MCF 10A (cell line): Measurements from ENCODE around the gene MYL4. TPM values are rescaled to one million over a fixed set of nuclear protein-coding genes. Genes with fewer than 3 reads are reported as not detected.

Source experiments
- BruUV-seq: library from RNA; stranded (reverse); fragments of 400-500 nt; replicated peaks from 2 replicates; lab custom pipeline; 2021; lab: Mats Ljungman, UMichigan
- CTCF ChIA-PET: fragments of 300-600 bp; sonication (Branson Sonifier 250); formaldehyde crosslinking; extraction: SDS; loops from one replicate; lab custom pipeline; 2021; ENCODE audit warnings: antibody characterized with exemption, inconsistent platforms; lab: Yijun Ruan, JAX
- POLR2A ChIA-PET: fragments of 300-600, 350-650 bp; sonication (Branson Sonifier 250); formaldehyde crosslinking; extraction: SDS; loops from one replicate; lab custom pipeline; 2020; ENCODE audit warnings: antibody characterized with exemption, inconsistent platforms; lab: Yijun Ruan, JAX
- DNase-seq: peaks from one replicate; pipeline ENCODE4 v3.0.0-alpha.2; 2018; ENCODE audit not compliant: unreplicated experiment
- H3K27ac Mint-ChIP-seq: one replicate; pipeline ENCODE4 v1.8.0; 2022; ENCODE audit warnings: mild to moderate bottlenecking, low read depth, mixed read lengths; ENCODE audit not compliant: unreplicated experiment
- H3K27me3 Mint-ChIP-seq: one replicate; pipeline ENCODE4 v1.8.0; 2022; ENCODE audit warnings: mixed read lengths; ENCODE audit not compliant: insufficient read depth, unreplicated experiment
- H3K36me3 Mint-ChIP-seq: one replicate; pipeline ENCODE4 v1.8.0; 2022; ENCODE audit warnings: mild to moderate bottlenecking, moderate library complexity, mixed read lengths; ENCODE audit not compliant: insufficient read depth, unreplicated experiment
- H3K4me1 Mint-ChIP-seq: one replicate; pipeline ENCODE4 v1.8.0; 2022; ENCODE audit warnings: mixed read lengths; ENCODE audit not compliant: insufficient read depth, unreplicated experiment
- H3K4me3 Mint-ChIP-seq: one replicate; pipeline ENCODE4 v1.8.0; 2022; ENCODE audit warnings: mild to moderate bottlenecking, moderate library complexity, mixed read lengths; ENCODE audit not compliant: unreplicated experiment
- H3K9me3 Mint-ChIP-seq: one replicate; pipeline ENCODE4 v1.8.0; 2022; ENCODE audit warnings: mixed read lengths; ENCODE audit not compliant: unreplicated experiment
- CTCF ChIP-seq: fragments of 200-600 bp; IDR thresholded peaks from one replicate; pipeline ENCODE4 v1.8.0; 2022; ENCODE audit warnings: antibody characterized with exemption, mild to moderate bottlenecking; ENCODE audit not compliant: unreplicated experiment
- intact Hi-C: fragments of 100-400 bp; cut with micrococcal nuclease; formaldehyde crosslinking; loops from 2 replicates; pipeline ENCODE4 v1.14.1; 2022
- total RNA-seq: library from RNA; stranded (reverse); gene quantifications from 2 replicates; pipeline ENCODE4 v1.2.3, GENCODE V29; 2022

Gene MYL4
- total RNA-seq, 1 experiment from 2014 or later, result not detected

GRCh38 chr17:47250855-47251254 is 41.7 kb downstream of the MYL4 start:
- no peak overlapping the region for H3K27ac Mint-ChIP-seq
- H3K4me1 Mint-ChIP-seq, result peaks cover 17% of the 10 kb centered on the region
- H3K27me3 Mint-ChIP-seq, result no peaks in the 10 kb centered on the region
- ChIA-PET POLR2A (interaction anchor here (1.3 kb wide), 1 partner anchor 11 kb away, joined by 4 read pairs; no protein-coding TSS in a partner anchor), CTCF (interaction anchor here (1.2 to 2.3 kb wide), 2 partner anchors 8 to 65 kb away, joined by 3 to 10 read pairs; no protein-coding TSS in a partner anchor)
- DNase-seq, result no peak
- intact Hi-C loops, result no loop called here
- no peak overlapping the region for H3K4me3 Mint-ChIP-seq
- no TSS peak for BruUV-seq
- TF ChIP-seq CTCF, result no peak
- no peaks in the 10 kb centered on the region for H3K36me3 Mint-ChIP-seq
- H3K9me3 Mint-ChIP-seq, result no peaks in the 10 kb centered on the region

GRCh38 chr17:47251421-47251940 is 42.3 kb downstream of the MYL4 start:
- no peaks in the 10 kb centered on the region for H3K27me3 Mint-ChIP-seq
- DNase-seq, result no peak
- peaks cover 17% of the 10 kb centered on the region for H3K4me1 Mint-ChIP-seq
- no peak overlapping the region for H3K4me3 Mint-ChIP-seq
- no peaks in the 10 kb centered on the region for H3K36me3 Mint-ChIP-seq
- no TSS peak for BruUV-seq
- ChIA-PET CTCF (interaction anchor here (1.2 to 2.3 kb wide), 2 partner anchors 9 to 65 kb away, joined by 3 to 10 read pairs; no protein-coding TSS in a partner anchor), POLR2A (interaction anchor here (1.0 to 1.3 kb wide), 2 partner anchors 11 to 64 kb away, joined by 4 read pairs; no protein-coding TSS in a partner anchor)
- TF ChIP-seq CTCF, result no peak
- H3K9me3 Mint-ChIP-seq, result no peaks in the 10 kb centered on the region
- no peak overlapping the region for H3K27ac Mint-ChIP-seq
- intact Hi-C loops, result no loop called here

- POLR2A ChIA-PET, result interaction anchor here (0.6 to 1.3 kb wide), 5 partner anchors 12 to 101 kb away, joined by 3 to 4 read pairs (median 3); no protein-coding TSS in a partner anchor
- Mint-ChIP-seq H3K9me3 (no peaks in the 10 kb centered on the region), H3K27ac (no peak overlapping the region), H3K36me3 (no peaks in the 10 kb centered on the region), H3K27me3 (no peaks in the 10 kb centered on the region), H3K4me1 (peaks cover 20% of the 10 kb centered on the region), H3K4me3 (no peak overlapping the region)
- no TSS peak for BruUV-seq
- no peak for TF ChIP-seq CTCF
- DNase-seq, result no peak
- CTCF ChIA-PET, result interaction anchor here (0.7 to 1.2 kb wide), 4 partner anchors 9 to 172 kb away, joined by 3 to 4 read pairs (median 3); no protein-coding TSS in a partner anchor
- intact Hi-C loops, result no loop called here
Observed at GRCh38 chr17:47252209-47252608, 43.1 kb downstream of the MYL4 start.

- DNase-seq, result no peak
- intact Hi-C loops, result loop anchor here (1.0 kb wide), 1 partner anchor 62 kb away; no protein-coding TSS in a partner anchor
- TF ChIP-seq CTCF, result no peak
- no TSS peak for BruUV-seq
- H3K27me3 Mint-ChIP-seq, result no peaks in the 10 kb centered on the region
- H3K4me1 Mint-ChIP-seq, result peaks cover 27% of the 10 kb centered on the region
- no peak overlapping the region for H3K27ac Mint-ChIP-seq
- no peaks in the 10 kb centered on the region for H3K9me3 Mint-ChIP-seq
- ChIA-PET POLR2A (interaction anchor here (0.6 to 0.7 kb wide), 3 partner anchors 30 to 100 kb away, joined by 3 read pairs; no protein-coding TSS in a partner anchor), CTCF (interaction anchor here (0.7 to 0.8 kb wide), 3 partner anchors 44 to 171 kb away, joined by 3 to 4 read pairs (median 3); no protein-coding TSS in a partner anchor)
- peak overlapping the region; percentile 65 for H3K4me3 Mint-ChIP-seq
- no peaks in the 10 kb centered on the region for H3K36me3 Mint-ChIP-seq
Observed at GRCh38 chr17:47252766-47253512, 43.8 kb downstream of the MYL4 start.
